GM21447 (cell line): ENCODE data around the gene RICTOR.

Experiments
- ATAC-seq: cut with Tn5 transposase; IDR thresholded peaks from one replicate; pipeline ENCODE4 v1.9.1; 2021; ENCODE audit not compliant: unreplicated experiment

Gene RICTOR

GRCh38 chr5:38940230-38940858 lies 133.9 kb downstream of the RICTOR start:
- ATAC-seq = no peak

- no peak for ATAC-seq
Observed at GRCh38 chr5:38938973-38939372, 135.2 kb downstream of the RICTOR start.

- ATAC-seq = no peak
Observed at GRCh38 chr5:38938424-38938823, 135.8 kb downstream of the RICTOR start.

- no peak for ATAC-seq
Observed at GRCh38 chr5:38936269-38936668, 137.9 kb downstream of the RICTOR start.

GRCh38 chr5:38935437-38935836 lies 138.8 kb downstream of the RICTOR start:
- no peak for ATAC-seq

- ATAC-seq = no peak
Observed at GRCh38 chr5:38932854-38933408, 141.3 kb downstream of the RICTOR start.

DNA sequence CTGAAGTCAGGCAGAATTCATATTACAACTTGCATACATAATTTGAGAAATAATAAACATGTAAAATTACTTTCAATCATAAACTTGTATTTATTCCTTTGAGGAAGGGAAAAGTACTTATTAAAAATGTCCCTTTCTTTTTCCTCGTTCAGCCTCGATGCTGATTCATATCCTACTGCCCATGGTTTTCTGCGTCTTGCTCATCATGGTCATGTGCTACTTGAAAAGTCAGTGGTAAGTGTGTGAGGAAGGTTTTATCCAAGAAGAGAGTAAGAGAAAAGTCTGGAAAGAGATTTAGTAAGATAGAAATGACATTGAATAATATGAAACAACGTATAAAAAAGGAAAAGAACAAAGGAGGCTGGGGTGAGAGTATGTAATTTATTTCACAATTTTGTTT lies 142.5 kb downstream of the RICTOR start:
- ATAC-seq = no peak

GRCh38 chr5:38929838-38930237 lies 144.4 kb downstream of the RICTOR start:
- ATAC-seq = no peak

DNA sequence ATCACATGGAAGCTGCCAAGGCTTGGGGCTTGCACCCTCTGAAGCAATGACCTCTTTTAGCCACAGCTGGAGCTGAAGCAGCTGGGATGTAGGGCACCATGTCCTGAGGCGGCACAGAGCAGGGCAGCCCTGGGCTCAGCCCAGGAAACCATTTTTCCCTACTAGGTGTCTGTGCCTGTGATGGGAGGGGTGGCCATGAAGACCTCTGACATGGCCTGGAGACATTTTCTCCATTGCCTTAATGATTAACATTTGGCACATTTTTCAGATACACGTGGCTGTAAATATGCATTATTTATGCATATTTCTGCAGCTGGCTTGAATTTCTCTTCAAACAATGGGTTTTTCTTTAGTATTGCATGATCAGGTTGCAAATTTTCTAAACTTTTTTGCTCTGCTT lies 146.7 kb downstream of the RICTOR start:
- no peak for ATAC-seq

GRCh38 chr5:38926121-38926520 lies 148.1 kb downstream of the RICTOR start:
- no peak for ATAC-seq

GRCh38 chr5:38925154-38925925 lies 148.9 kb downstream of the RICTOR start:
- no peak for ATAC-seq

DNA sequence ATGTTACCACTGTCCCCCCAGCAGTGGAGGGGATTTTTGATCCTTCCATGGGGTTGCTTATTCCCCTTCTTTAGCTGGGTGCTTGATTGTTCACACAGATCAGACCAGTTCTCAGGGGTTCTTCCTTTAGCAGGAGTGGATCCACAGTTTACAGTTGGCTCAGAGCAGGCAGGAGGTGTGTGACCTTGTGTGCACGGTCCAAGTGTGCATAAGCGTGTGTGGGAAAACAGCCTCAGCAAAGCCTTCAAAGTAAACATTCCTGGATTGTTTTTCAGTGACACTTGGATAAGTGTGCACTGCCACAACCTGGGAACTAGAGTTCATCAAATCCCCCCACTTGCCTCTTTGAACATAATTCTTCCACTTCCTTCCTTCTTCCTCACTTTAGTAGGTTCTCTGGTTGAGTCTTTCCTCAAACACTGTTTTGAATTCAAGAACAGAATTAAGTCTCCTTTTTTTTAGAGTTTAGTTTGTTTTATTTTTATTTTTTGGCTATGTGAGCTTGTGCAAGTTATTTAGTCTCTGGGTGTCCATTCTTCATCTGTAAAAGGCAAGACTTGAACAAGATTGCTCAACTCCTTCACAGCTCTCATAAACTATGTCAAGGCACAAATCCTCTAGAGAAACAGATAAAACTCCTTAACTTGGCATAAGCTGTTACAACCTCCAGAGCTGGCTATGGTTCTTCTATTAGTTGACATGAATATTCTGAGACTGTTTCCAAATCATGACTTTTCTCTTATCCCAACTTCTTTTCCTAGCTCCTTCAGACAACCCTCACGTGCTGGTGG lies 150.3 kb downstream of the RICTOR start:
- no peak for ATAC-seq

GRCh38 chr5:38922199-38922598 lies 152.0 kb downstream of the RICTOR start:
- ATAC-seq = no peak

DNA sequence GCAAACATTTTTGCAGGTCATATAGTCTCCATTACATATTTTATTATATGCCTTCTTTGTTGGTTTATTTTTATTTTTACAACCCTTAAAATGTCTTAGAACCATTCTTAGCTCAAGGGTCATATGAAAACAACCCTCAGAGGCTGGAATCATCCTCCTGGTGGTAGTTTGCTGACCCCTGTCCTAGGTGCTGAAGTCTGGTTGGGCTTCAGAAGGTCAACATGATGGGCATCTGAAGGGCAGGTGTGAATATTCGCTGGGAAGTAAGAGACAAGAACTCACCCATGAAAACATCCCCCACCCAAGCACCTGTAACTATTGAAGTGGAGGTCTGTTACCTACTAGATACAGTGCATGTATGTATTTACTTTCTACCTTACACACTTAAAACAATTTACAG lies 153.0 kb downstream of the RICTOR start:
- ATAC-seq = no peak

GRCh38 chr5:38916802-38917201 lies 157.4 kb downstream of the RICTOR start:
- no peak for ATAC-seq

DNA sequence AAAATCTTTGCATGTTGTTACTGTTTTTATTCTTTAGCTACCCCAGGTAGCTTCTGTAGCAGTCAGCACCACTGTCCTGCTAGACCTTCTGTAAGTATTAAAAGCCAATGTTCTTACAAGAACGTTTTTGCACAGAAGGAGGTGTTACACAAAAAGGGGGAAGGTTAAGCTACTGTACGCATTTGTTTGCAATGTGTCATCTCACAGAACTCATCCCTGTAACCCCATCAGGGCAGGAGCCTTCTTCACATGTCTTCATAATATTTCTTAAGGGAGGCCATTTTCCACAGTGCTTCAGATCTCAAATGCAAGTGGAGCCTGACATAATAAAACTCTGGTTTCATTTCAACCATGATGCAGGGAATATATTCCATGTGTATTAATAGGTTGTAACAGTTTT lies 160.5 kb downstream of the RICTOR start:
- no peak for ATAC-seq

DNA sequence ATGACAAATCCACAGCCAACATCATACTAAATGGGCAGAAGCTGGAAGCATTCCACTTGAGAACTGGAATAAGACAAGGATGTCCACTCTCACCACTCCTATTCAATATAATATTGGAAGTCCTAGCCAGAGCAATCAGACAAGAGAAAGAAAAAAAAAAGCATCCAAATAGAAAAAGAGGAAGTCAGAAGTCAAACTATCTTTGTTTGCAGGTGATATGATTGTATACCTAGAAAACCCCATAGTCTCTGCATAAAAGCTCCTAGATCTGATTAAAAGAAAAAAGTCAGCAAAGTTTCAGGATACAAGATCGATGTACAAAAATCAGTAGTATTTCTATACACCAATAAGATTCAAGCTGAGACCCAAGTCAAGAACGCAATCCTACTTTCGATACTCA lies 162.3 kb downstream of the RICTOR start:
- ATAC-seq = no peak

DNA sequence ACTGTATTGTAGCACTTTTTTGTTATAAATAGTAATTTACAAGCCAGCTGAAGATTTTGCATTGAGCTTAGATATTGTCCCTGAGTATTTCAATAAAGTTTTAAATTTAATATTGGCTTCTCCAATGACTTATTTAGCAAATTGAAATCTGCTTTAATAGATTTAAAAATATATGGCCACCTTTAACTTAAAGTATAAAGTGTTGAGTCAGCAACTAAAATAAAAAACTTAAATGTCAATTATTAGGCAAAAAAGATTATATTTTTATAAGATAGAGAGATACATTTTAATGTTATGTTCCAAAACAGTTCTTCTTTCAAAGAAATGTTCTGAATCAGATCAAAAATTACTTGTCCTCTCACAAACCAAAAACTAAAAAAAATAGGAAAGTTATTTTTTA lies 167.7 kb downstream of the RICTOR start:
- no peak for ATAC-seq

DNA sequence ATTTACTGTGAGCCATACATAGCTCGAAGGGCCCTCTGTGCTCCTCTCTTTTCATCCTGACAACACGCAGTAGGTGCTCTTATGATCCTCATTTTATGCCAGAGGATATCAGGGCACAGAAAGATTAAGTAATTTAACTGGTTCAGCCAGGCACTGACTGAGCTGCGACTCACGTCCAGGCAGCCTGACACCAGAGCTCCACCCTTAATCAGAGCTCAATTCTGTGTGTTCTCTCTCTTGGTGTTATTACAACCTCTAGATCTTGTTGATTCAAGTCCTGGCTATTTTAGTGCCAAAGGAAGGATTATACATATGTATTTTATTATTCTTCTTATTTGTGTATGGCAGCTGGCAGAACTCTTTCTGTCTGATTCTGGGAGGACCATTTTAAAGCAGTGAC lies 168.7 kb downstream of the RICTOR start:
- ATAC-seq = no peak

GRCh38 chr5:38899936-38900335 lies 174.3 kb downstream of the RICTOR start:
- ATAC-seq = no peak

DNA sequence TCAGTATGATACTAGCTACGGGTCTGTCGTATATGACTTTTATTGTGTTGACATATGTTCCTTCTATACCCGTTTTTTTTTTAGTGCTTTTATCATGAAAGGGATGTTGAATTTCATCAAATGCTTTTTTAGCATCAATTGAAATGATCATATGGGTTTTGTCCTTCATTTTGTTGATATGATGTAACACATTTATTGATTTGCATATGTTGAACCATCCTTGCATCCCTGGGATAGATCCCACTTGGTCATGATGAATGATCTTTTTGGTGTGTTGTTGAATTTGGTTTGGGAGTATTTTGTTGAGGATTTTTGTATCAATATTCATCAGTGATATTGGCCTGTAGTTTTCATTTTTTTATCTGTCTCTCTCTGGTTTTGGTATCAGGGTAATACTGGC lies 177.4 kb downstream of the RICTOR start:
- no peak for ATAC-seq

DNA sequence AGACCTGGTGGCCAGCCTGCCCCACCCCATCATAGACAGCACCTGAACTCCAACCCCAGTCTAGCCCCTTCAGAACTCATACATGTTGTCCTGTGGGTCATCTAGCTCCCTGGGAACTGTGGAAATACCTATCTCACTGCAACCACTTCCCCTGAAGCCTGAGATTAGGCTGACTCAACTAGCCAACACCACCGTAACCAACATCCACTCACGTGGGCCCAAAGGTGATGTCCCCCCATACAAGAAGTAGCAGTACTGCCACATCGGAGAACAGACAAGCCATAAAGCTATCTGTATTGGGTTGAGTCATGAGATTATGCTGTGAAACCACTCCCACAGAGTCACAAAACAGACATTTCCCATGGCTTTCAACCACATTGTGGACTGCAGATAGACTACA lies 181.8 kb downstream of the RICTOR start:
- no peak for ATAC-seq
